Keratinocyte (primary cell): ENCODE data around the gene AHNAK. TPM values are rescaled to one million over a fixed set of nuclear protein-coding genes. Genes with fewer than 3 reads are reported as not detected.

Experiments used
- DNase-seq: peaks from one replicate; pipeline ENCODE4 v3.0.0-alpha.2; 2011; ENCODE audit warnings: low read depth, missing footprints, low spot score
- FAIRE-seq: peaks from 2 replicates; lab custom pipeline; 2011; peaks lifted over from hg19 to GRCh38; lab: Jason Lieb, UNC
- H2AFZ ChIP-seq: 2 replicates; pipeline ENCODE4 v1.6.0; 2012; ENCODE audit warnings: low read length, control low read depth, inconsistent platforms; ENCODE audit not compliant: control insufficient read depth
- H3K27ac ChIP-seq: 2 replicates; pipeline ENCODE4 v1.5.1; 2011; ENCODE audit warnings: low read length; ENCODE audit not compliant: control insufficient read depth, insufficient read depth
- H3K27me3 ChIP-seq: 3 replicates; pipeline ENCODE4 v1.6.0; 2011; ENCODE audit warnings: low read length; ENCODE audit not compliant: control insufficient read depth, insufficient read depth; ENCODE audit errors: extremely low read depth
- H3K36me3 ChIP-seq, 2 experiments: 2 replicates in 1 of 2; 3 replicates in 1 of 2; pipeline ENCODE4 v1.5.1; 2011; ENCODE audit warnings: low read length in 2 of 2, mild to moderate bottlenecking in 1 of 2; ENCODE audit not compliant: control insufficient read depth in 2 of 2, insufficient read depth in 2 of 2; ENCODE audit errors: extremely low read depth in 1 of 2
- H3K4me1 ChIP-seq: 3 replicates; pipeline ENCODE4 v1.5.1; 2011; ENCODE audit warnings: low read length; ENCODE audit not compliant: control insufficient read depth, insufficient read depth; ENCODE audit errors: extremely low read depth
- H3K4me2 ChIP-seq: 3 replicates; pipeline ENCODE4 v1.6.0; 2011; ENCODE audit warnings: low read depth, low read length; ENCODE audit not compliant: control insufficient read depth, insufficient read depth; ENCODE audit errors: extremely low read depth
- H3K4me3 ChIP-seq, 3 experiments: fragments of 200-600 bp in 1 of 3; sonication (generic) in 1 of 3; 2 replicates in 2 of 3; 3 replicates in 1 of 3; pipeline ENCODE4 v1.5.1; 2011 to 2016; ENCODE audit warnings: low read length in 3 of 3, mild to moderate bottlenecking in 3 of 3, control low read depth in 2 of 3, inconsistent platforms in 1 of 3, low read depth in 1 of 3, mixed read lengths in 1 of 3, mixed run types in 1 of 3, moderate library complexity in 1 of 3; ENCODE audit not compliant: control insufficient read depth in 2 of 3, insufficient read depth in 2 of 3; ENCODE audit errors: extremely low read depth in 1 of 3
- H3K79me2 ChIP-seq: 2 replicates; pipeline ENCODE4 v1.6.0; 2012; ENCODE audit warnings: low read length; ENCODE audit not compliant: control insufficient read depth, insufficient read depth
- H3K9ac ChIP-seq: 3 replicates; pipeline ENCODE4 v1.6.0; 2011; ENCODE audit warnings: low read length; ENCODE audit not compliant: control insufficient read depth, insufficient read depth; ENCODE audit errors: extremely low read depth
- H3K9me1 ChIP-seq: 3 replicates; pipeline ENCODE4 v1.6.0; 2011; ENCODE audit warnings: low read length; ENCODE audit not compliant: control insufficient read depth, insufficient read depth; ENCODE audit errors: extremely low read depth
- H3K9me3 ChIP-seq: 2 replicates; pipeline ENCODE4 v1.5.1; 2012; ENCODE audit warnings: low read depth, low read length; ENCODE audit not compliant: control insufficient read depth
- H4K20me1 ChIP-seq: 3 replicates; pipeline ENCODE4 v1.6.0; 2011; ENCODE audit warnings: low read length; ENCODE audit not compliant: control insufficient read depth, insufficient read depth; ENCODE audit errors: extremely low read depth
- EZH2 ChIP-seq: IDR thresholded peaks from one replicate; pipeline ENCODE4 v1.6.1; 2012; ENCODE audit warnings: inconsistent platforms, mild to moderate bottlenecking, low read length, moderate library complexity
- dilution Hi-C: fragments of 300-500 bp; cut with MboI; formaldehyde crosslinking; loops from one replicate; pipeline ENCODE4 v1.7.0; 2020; ENCODE audit warnings: low sequenced_read_pairs; ENCODE audit not compliant: extremely low pct_ligation_motif_present
- polyA plus RNA-seq, 5 experiments: library from polyadenylated mRNA; depleted of rRNA in 3 of 5; stranded (reverse) in 3 of 5; stranded (forward) in 1 of 5; unstranded in 1 of 5; fragments of >200 nt; gene quantifications; 1 replicate in 1 of 5; 2 replicates in 3 of 5; 3 replicates in 1 of 5; pipeline versions ENCODE4 v1.2.1 to v1.2.3, GENCODE V29; 2011 to 2012; ENCODE audit warnings: missing spikeins in 2 of 5, low read depth in 1 of 5, low replicate concordance in 1 of 5
- TF ChIP-seq, protein P1 (sequence below), 3 experiments: IDR thresholded peaks in 1 of 3; conservative IDR thresholded peaks in 1 of 3; optimal IDR thresholded peaks in 1 of 3; 2 replicates in 2 of 3; 3 replicates in 1 of 3; pipeline versions ENCODE3 to v1.5.1; 2011; ENCODE audit warnings: low read length in 3 of 3, mild to moderate bottlenecking in 3 of 3, moderate library complexity in 2 of 3, control low read depth in 1 of 3, inconsistent platforms in 1 of 3; ENCODE audit not compliant: insufficient read depth in 2 of 3; ENCODE audit errors: extremely low read depth in 1 of 3

AHNAK gene
- polyA plus RNA-seq, 1 donor (not counting 4 experiments of a cell fraction or from before 2014, with no cell fraction given), result 220 TPM

DNA sequence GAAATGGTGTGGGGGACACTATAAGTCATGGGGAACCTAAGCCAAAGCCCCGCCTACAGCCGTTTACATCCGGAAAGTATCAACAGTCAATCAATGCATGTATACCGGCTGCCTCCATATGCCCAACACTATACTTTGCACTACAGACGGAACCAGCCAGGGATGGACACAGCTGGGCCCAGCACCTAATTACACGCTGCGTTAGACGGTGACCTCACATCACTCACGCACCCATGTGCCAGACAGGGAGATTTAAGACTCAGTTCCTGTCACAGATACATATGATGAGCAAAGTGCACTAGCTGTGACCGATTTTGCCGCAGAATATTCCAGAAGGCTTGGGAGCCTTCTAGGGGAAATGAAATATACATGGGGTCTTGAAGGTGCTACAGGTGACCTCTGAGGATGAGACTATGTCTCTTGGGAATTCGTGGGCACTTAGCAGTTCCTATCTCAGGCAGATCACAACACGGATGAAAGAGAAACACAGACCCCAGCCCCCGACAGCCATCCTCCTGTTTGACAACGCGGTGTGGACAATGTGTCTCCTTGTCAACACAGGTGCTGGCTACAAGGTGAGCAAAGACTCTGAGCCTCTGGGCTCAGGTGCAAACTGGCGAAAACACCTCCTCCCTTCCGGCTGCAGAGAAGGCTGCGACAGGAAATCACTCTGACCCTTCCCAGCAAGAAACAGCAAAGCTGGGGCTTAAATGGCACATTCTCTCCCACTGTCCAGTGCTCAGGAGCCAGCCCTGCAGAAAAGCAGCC is 8.0 kb downstream of the AHNAK start:
- no peak overlapping the region for H2AFZ ChIP-seq
- H3K4me1 ChIP-seq, result peaks cover 57% of the 10 kb centered on the region

DNA sequence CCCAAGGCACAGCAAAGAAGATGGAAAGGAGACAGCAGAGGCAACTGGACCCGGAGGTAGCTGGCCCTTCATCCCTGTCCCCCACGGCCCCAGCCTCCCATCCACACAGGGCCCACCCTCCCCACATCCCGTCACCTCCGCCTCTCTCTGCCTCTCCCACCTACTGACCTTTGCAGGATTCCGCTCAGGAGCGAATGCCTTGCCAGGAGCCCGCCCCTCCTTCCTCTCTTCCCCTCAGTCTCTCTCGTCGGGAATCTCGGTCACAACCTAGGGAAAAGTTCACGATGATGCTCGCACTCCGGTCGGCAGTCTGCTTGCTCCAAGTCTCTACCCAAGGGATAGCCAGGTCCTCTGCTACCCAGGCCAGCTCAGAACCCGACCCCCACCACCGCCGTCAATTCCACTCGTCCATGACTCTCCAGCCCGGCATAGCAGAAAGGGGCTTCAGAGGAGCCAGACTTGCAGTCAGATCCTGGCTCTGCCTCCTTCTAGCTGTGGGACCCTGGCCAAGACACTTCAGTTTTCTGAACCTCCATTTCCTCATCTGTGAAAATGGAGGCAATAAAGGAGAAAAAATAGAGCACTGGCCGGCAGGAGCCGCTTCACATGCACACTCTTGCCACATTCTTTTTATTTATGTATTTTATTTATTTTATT is 10.2 kb downstream of the AHNAK start:
- H3K9me3 ChIP-seq, result no peaks in the 10 kb centered on the region
- DNase-seq (no peak), FAIRE-seq (no peak)
- H3K9ac ChIP-seq, result no peak overlapping the region
- dilution Hi-C loops, result no loop called here
- H3K4me3 ChIP-seq, result no peak overlapping the region
- H3K27ac ChIP-seq, result no peak overlapping the region
- no peak overlapping the region for H2AFZ ChIP-seq
- H3K9me1 ChIP-seq, result peaks cover 10% of the 10 kb centered on the region
- H3K4me2 ChIP-seq, result no peak overlapping the region
- no peaks in the 10 kb centered on the region for H3K27me3 ChIP-seq
- H4K20me1 ChIP-seq, result peaks cover 81% of the 10 kb centered on the region
- H3K79me2 ChIP-seq, result peaks cover 95% of the 10 kb centered on the region
- peaks cover 35% of the 10 kb centered on the region for H3K4me1 ChIP-seq
- no peak for TF ChIP-seq EZH2
- TF ChIP-seq, protein P1, sequence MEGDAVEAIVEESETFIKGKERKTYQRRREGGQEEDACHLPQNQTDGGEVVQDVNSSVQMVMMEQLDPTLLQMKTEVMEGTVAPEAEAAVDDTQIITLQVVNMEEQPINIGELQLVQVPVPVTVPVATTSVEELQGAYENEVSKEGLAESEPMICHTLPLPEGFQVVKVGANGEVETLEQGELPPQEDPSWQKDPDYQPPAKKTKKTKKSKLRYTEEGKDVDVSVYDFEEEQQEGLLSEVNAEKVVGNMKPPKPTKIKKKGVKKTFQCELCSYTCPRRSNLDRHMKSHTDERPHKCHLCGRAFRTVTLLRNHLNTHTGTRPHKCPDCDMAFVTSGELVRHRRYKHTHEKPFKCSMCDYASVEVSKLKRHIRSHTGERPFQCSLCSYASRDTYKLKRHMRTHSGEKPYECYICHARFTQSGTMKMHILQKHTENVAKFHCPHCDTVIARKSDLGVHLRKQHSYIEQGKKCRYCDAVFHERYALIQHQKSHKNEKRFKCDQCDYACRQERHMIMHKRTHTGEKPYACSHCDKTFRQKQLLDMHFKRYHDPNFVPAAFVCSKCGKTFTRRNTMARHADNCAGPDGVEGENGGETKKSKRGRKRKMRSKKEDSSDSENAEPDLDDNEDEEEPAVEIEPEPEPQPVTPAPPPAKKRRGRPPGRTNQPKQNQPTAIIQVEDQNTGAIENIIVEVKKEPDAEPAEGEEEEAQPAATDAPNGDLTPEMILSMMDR (optimal IDR thresholded peaks at IDR 0.05 in 1 of 3, IDR thresholded peaks at IDR 0.05 in 1 of 3, conservative IDR thresholded peaks at IDR 0.05 in 1 of 3; ENCODE audit: extremely low read depth in 1 of 3, insufficient read depth in 2 of 3, low read length in 3 of 3), result no peak
- peaks cover 60 to 61% of the 10 kb centered on the region in 2 experiments for H3K36me3 ChIP-seq

More for the DNA sequence above, 8.0 kb downstream of the AHNAK start:
- Histone ChIP-seq H3K9me1 (peaks cover 10% of the 10 kb centered on the region), H3K4me3 (peak overlapping the region; percentile 24 to 57 (median 26)), H3K36me3 (peaks cover 46 to 52% of the 10 kb centered on the region in 2 experiments), H3K27me3 (no peaks in the 10 kb centered on the region), H3K4me2 (peak overlapping the region; percentile 98), H3K9ac (peak overlapping the region; percentile 65), H3K9me3 (no peaks in the 10 kb centered on the region), H3K79me2 (peaks cover 96% of the 10 kb centered on the region), H4K20me1 (peaks cover 83% of the 10 kb centered on the region), H3K27ac (peak overlapping the region; percentile 71)
- dilution Hi-C loops, result no loop called here
- no peak for FAIRE-seq
- TF ChIP-seq, protein P1 (optimal IDR thresholded peaks at IDR 0.05 in 1 of 3, IDR thresholded peaks at IDR 0.05 in 1 of 3, conservative IDR thresholded peaks at IDR 0.05 in 1 of 3; ENCODE audit: extremely low read depth in 1 of 3, insufficient read depth in 2 of 3, low read length in 3 of 3), result no peak
- DNase-seq, result no peak
